A549 (cell line): Measurements from ENCODE around the gene SSX5. TPM values are rescaled to one million over a fixed set of nuclear protein-coding genes. Genes with fewer than 3 reads are reported as not detected.
"Not testable (repeated sequence)": the region's sequence is repeated elsewhere in the genome, so short reads cannot be mapped to it uniquely, and the experiment has no call there.

Experiments used
- ATAC-seq, 2 experiments: fragments of 200-7000 bp in 1 of 2; fragments of >200 bp in 1 of 2; cut with Nextera tagmentation in 1 of 2; cut with Tn5 transposase in 1 of 2; 3 replicates each; pipeline versions ENCODE4 v1.8.0 to v1.9.1; 2018 to 2020; ENCODE audit warnings: mild to moderate bottlenecking in 1 of 2, moderate library complexity in 1 of 2
- CTCF ChIA-PET: fragments of 300-600 bp; sonication (Branson Sonifier 250); formaldehyde crosslinking; extraction: SDS; loops from one replicate; lab custom pipeline; 2021; ENCODE audit warnings: antibody characterized with exemption, inconsistent platforms; lab: Yijun Ruan, JAX
- POLR2A ChIA-PET: fragments of 350-600 bp; formaldehyde crosslinking; extraction: SDS; loops from one replicate; lab custom pipeline; 2021; ENCODE audit warnings: antibody characterized with exemption, inconsistent platforms; lab: Yijun Ruan, JAX
- DNase-seq, 2 experiments: peaks; one replicate each; pipeline versions ENCODE4 v3.0.0 to v3.0.0-alpha.2; 2011 to 2016; ENCODE audit warnings: low read depth in 1 of 2, low spot score in 1 of 2
- FAIRE-seq: peaks from 2 replicates; lab custom pipeline; 2011; peaks lifted over from hg19 to GRCh38; lab: Jason Lieb, UNC
- H3K27ac ChIP-seq, 2 experiments: fragments of >200 bp; sonication (Bioruptor Twin); formaldehyde crosslinking; 3 replicates each; pipeline ENCODE4 v1.5.1; 2016 to 2017
- H3K4me1 ChIP-seq: fragments of >200 bp; sonication (Bioruptor Twin); formaldehyde crosslinking; 3 replicates; pipeline ENCODE4 v1.6.1; 2016
- H3K4me2 ChIP-seq: fragments of >200 bp; sonication (Bioruptor Twin); formaldehyde crosslinking; 3 replicates; pipeline ENCODE4 v1.6.1; 2016
- H3K4me3 ChIP-seq: fragments of >200 bp; sonication (Bioruptor Twin); formaldehyde crosslinking; 3 replicates; pipeline ENCODE4 v1.5.1; 2016
- H3K9me3 ChIP-seq: fragments of >200 bp; sonication (Bioruptor Twin); formaldehyde crosslinking; 3 replicates; pipeline ENCODE4 v1.6.1; 2016
- CEBPB ChIP-seq, 2 experiments: fragments of >200 bp in 1 of 2; sonication (Bioruptor Twin) in 1 of 2; formaldehyde crosslinking in 1 of 2; IDR thresholded peaks; 2 replicates each; pipeline ENCODE4 v1.6.1; 2012 to 2016
- CHD4 ChIP-seq: fragments of 200-600 bp; sonication (generic); IDR thresholded peaks from 2 replicates; pipeline ENCODE4 v1.6.1; 2016; ENCODE audit warnings: antibody characterized with exemption, mild to moderate bottlenecking, borderline replicate concordance
- EP300 ChIP-seq, 2 experiments: fragments of >200 bp; sonication (Bioruptor Twin); formaldehyde crosslinking; IDR thresholded peaks; 2 replicates in 1 of 2; 3 replicates in 1 of 2; pipeline ENCODE4 v1.6.1; 2016 to 2017
- FOSL2 ChIP-seq, 2 experiments: fragments of 450-650 bp in 1 of 2; fragments of >200 bp in 1 of 2; sonication (Bioruptor Twin) in 1 of 2; formaldehyde crosslinking; IDR thresholded peaks; 2 replicates each; pipeline versions ENCODE4 v1.5.0 to v1.6.1; 2016 to 2020; ENCODE audit warnings: mild to moderate bottlenecking in 1 of 2, moderate library complexity in 1 of 2
- GATA3 ChIP-seq: IDR thresholded peaks from 2 replicates; pipeline ENCODE4 v1.6.1; 2012; ENCODE audit warnings: borderline replicate concordance
- JUN ChIP-seq, 2 experiments: fragments of >200 bp; sonication (Bioruptor Twin); formaldehyde crosslinking; IDR thresholded peaks; 2 replicates in 1 of 2; 3 replicates in 1 of 2; pipeline ENCODE4 v1.6.1; 2016 to 2017
- KDM5A ChIP-seq: fragments of 200-600 bp; sonication (generic); IDR thresholded peaks from 2 replicates; pipeline ENCODE4 v1.6.1; 2016; ENCODE audit warnings: antibody characterized with exemption, mild to moderate bottlenecking
- MAFK ChIP-seq: fragments of 450-650 bp; IDR thresholded peaks from 2 replicates; pipeline ENCODE4 v1.6.1; 2014; ENCODE audit not compliant: partially characterized antibody
- MYC ChIP-seq: IDR thresholded peaks from 2 replicates; pipeline ENCODE4 v1.6.1; 2012; ENCODE audit warnings: mild to moderate bottlenecking, inconsistent platforms, low read length, improper control_type of control experiment, borderline replicate concordance
- NFE2L2 ChIP-seq: fragments of 150-350 bp; conservative IDR thresholded peaks from 2 replicates; pipeline ENCODE4 v1.6.1; 2014; ENCODE audit warnings: low read length
- POLR2A ChIP-seq: IDR thresholded peaks from 2 replicates; pipeline ENCODE4 v1.6.1; 2012; ENCODE audit warnings: mild to moderate bottlenecking, low read length
- POLR2AphosphoS2 ChIP-seq: conservative IDR thresholded peaks from 2 replicates; pipeline ENCODE4 v1.6.1; 2012; ENCODE audit warnings: low read length, improper control_type of control experiment, inconsistent platforms
- RAD21 ChIP-seq, 2 experiments: fragments of >200 bp in 1 of 2; sonication (Bioruptor Twin) in 1 of 2; formaldehyde crosslinking in 1 of 2; IDR thresholded peaks in 1 of 2; conservative IDR thresholded peaks in 1 of 2; 2 replicates in 1 of 2; 3 replicates in 1 of 2; pipeline ENCODE4 v1.6.1; 2012 to 2018; ENCODE audit warnings: inconsistent platforms in 1 of 2
- RFX5 ChIP-seq: fragments of 450-650 bp; IDR thresholded peaks from 2 replicates; pipeline ENCODE4 v1.7.1; 2014; ENCODE audit warnings: antibody characterized with exemption, mild to moderate bottlenecking, moderate library complexity
- SMC3 ChIP-seq: fragments of >200 bp; sonication (Bioruptor Twin); formaldehyde crosslinking; IDR thresholded peaks from 3 replicates; pipeline ENCODE4 v1.6.1; 2018; ENCODE audit warnings: inconsistent platforms
- TP53 ChIP-seq: fragments of 250-450 bp; sonication (Bioruptor Pico); IDR thresholded peaks from 2 replicates; pipeline ENCODE4 v1.5.0; 2021; ENCODE audit warnings: mild to moderate bottlenecking, moderate library complexity
- ZSCAN20 ChIP-seq: fragments of 250-450 bp; sonication (Bioruptor Pico); IDR thresholded peaks from 2 replicates; pipeline ENCODE4 v1.8.0; 2022; ENCODE audit warnings: mild to moderate bottlenecking, moderate library complexity
- WGBS: methylation state at CpG from one replicate; pipeline ENCODE4 v1.1.6; 2017; ENCODE audit errors: missing lambda C conversion rate; 5-methylcytosine and 5-hydroxymethylcytosine counted together
- polyA minus RNA-seq: library from RNA; depleted of rRNA, polyadenylated mRNA; stranded (reverse); fragments of >200 nt; gene quantifications from 2 replicates; pipeline ENCODE4 v1.2.3, GENCODE V29; 2011; rRNA and poly(A)+ RNA removed
- polyA plus RNA-seq, 4 experiments: library from polyadenylated mRNA; depleted of rRNA in 3 of 4; stranded (reverse); fragments of >200 nt; fragmentation: RNase III in 1 of 4; extraction: RNeasy Plus Mini Kit Qiagen cat#74134 plus additional on column Dnase treatment in 1 of 4; gene quantifications; 2 replicates in 3 of 4; 3 replicates in 1 of 4; pipeline ENCODE4 v1.2.3, GENCODE V29; 2011 to 2017
- TF ChIP-seq, protein P1 (sequence below): fragments of 250-450 bp; sonication (Bioruptor Pico); IDR thresholded peaks from 2 replicates; pipeline ENCODE4 v1.5.0; 2020; ENCODE audit warnings: low read depth, mild to moderate bottlenecking, moderate library complexity
- TF ChIP-seq, protein P2 (sequence below): fragments of >200 bp; sonication (Bioruptor Twin); formaldehyde crosslinking; IDR thresholded peaks from 3 replicates; pipeline ENCODE4 v1.5.1; 2016

SSX5 gene
- polyA plus RNA-seq (2011; rRNA removed) (not detected in 2 replicates), polyA plus RNA-seq (2017; fragmentation: RNase III; extraction: RNeasy Plus Mini Kit Qiagen cat#74134 plus additional on column Dnase treatment) (not detected in 3 replicates), polyA minus RNA-seq (not detected in 2 replicates)
- polyA plus RNA-seq (2012; cell fraction: cytosol; rRNA removed), result not detected in 2 replicates
- polyA plus RNA-seq (2012; cell fraction: nucleus; rRNA removed), result not detected in 2 replicates

DNA sequence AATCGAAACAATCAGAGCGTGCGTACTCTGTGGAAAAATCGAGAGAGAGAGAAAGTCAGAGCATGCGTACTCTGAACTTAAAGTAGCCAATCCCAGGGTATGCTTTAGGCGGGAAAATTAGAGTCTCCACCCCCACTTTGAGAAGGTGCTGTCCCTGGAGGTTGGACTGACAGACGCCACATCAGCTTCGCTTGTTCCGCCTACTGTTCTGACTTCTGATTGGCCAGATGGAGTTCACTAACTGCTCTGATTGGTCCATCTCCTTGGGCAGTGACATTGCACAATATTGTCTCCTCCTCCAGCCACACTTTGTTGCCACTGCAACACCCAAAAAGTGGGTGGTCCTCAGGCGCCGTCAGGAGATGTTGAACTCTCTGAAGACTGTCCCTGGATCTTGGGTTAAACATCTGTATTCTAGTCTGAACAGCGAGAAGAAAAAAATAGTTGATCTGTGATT, at the start of gene SSX5:
SSX5 (minus strand) TSS at position 51 of the 457 bp plus-strand sequence. CDS start 1,437 bp downstream, outside the sequence.
- Histone ChIP-seq H3K9me3 (no peaks in the 10 kb centered on the region), H3K4me1 (no peaks in the 10 kb centered on the region)
- ChIA-PET CTCF (no interaction called here), POLR2A (no interaction called here)
- no peak for TF ChIP-seq ZSCAN20 (CRISPR knock-in tag)
- TF ChIP-seq TP53 (CRISPR knock-in tag), result no peak
- TF ChIP-seq CHD4, result no peak
- TF ChIP-seq MAFK, result no peak
- TF ChIP-seq, protein P1, sequence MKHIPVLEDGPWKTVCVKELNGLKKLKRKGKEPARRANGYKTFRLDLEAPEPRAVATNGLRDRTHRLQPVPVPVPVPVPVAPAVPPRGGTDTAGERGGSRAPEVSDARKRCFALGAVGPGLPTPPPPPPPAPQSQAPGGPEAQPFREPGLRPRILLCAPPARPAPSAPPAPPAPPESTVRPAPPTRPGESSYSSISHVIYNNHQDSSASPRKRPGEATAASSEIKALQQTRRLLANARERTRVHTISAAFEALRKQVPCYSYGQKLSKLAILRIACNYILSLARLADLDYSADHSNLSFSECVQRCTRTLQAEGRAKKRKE (CRISPR knock-in tag), result no peak
- TF ChIP-seq JUN (IDR thresholded peaks at IDR 0.05), result no peak
- no peak for TF ChIP-seq KDM5A
- no peak for TF ChIP-seq RAD21 (conservative IDR thresholded peaks at IDR 0.05 in 1 of 2, IDR thresholded peaks at IDR 0.05 in 1 of 2)
- TF ChIP-seq POLR2AphosphoS2, result no peak
- TF ChIP-seq MYC, result no peak
- TF ChIP-seq, protein P2, sequence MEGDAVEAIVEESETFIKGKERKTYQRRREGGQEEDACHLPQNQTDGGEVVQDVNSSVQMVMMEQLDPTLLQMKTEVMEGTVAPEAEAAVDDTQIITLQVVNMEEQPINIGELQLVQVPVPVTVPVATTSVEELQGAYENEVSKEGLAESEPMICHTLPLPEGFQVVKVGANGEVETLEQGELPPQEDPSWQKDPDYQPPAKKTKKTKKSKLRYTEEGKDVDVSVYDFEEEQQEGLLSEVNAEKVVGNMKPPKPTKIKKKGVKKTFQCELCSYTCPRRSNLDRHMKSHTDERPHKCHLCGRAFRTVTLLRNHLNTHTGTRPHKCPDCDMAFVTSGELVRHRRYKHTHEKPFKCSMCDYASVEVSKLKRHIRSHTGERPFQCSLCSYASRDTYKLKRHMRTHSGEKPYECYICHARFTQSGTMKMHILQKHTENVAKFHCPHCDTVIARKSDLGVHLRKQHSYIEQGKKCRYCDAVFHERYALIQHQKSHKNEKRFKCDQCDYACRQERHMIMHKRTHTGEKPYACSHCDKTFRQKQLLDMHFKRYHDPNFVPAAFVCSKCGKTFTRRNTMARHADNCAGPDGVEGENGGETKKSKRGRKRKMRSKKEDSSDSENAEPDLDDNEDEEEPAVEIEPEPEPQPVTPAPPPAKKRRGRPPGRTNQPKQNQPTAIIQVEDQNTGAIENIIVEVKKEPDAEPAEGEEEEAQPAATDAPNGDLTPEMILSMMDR, result no peak
- TF ChIP-seq FOSL2 (IDR thresholded peaks at IDR 0.05), result no peak
- TF ChIP-seq FOSL2 (CRISPR knock-in tag; IDR thresholded peaks at IDR 0.05), result no peak
- TF ChIP-seq EP300 (IDR thresholded peaks at IDR 0.05), result no peak
- no peak for TF ChIP-seq RFX5
- no peak for TF ChIP-seq SMC3
- TF ChIP-seq CEBPB (IDR thresholded peaks at IDR 0.05), result no peak
- no peak for TF ChIP-seq NFE2L2
- TF ChIP-seq POLR2A, result no peak
- no peak for TF ChIP-seq GATA3
- TF ChIP-seq, all 56 proteins: peak for 0
- FAIRE-seq (no peak), DNase-seq (no peak), ATAC-seq (no peak)
- Histone ChIP-seq H3K4me3 (no peak within 1 kb of the TSS), H3K4me2 (no peak within 1 kb of the TSS), H3K27ac (no peak within 1 kb of the TSS)
- 72% methylated on average over 12 of the region's 12 CpGs for WGBS

GRCh38 chrX:48224196-48224595, 27.6 kb upstream of the SSX5 start:
- H3K27ac ChIP-seq, POLR2A ChIA-PET, H3K4me2 ChIP-seq, CTCF ChIA-PET, FAIRE-seq, H3K9me3 ChIP-seq, H3K4me1 ChIP-seq, ATAC-seq, H3K4me3 ChIP-seq, DNase-seq: not testable (repeated sequence)
- WGBS, result 49% methylated on average over 2 of the region's 4 CpGs

- H3K4me2 ChIP-seq, DNase-seq, H3K4me3 ChIP-seq, H3K9me3 ChIP-seq, H3K4me1 ChIP-seq, ATAC-seq, FAIRE-seq, CTCF ChIA-PET, H3K27ac ChIP-seq, POLR2A ChIA-PET: not testable (repeated sequence)
- WGBS, result 0% methylated on average over 4 of the region's 4 CpGs
Observed at GRCh38 chrX:48214341-48214740, 17.7 kb upstream of the SSX5 start.

DNA sequence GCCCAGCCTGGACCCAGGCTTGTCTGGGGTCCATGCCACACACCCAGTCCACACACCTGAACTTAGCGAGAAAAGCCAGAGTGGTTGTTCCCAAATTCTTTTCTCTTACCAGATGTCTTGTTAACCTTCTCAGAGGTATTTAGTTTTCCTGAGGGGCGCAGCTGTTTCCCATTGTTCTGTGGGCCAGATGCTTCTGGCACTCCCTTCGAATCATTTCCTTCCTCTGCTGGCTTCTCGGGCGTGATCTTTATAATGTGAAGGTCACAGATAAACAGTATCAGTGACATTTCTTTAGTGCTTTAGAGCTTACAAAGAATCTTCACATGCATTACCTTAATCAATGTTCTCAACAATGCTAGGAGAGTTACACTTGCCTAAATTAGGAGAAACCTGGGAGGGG, 6.6 kb downstream of the SSX5 start:
- WGBS, result 5% methylated on average over 5 of the region's 5 CpGs
- H3K4me3 ChIP-seq, CTCF ChIA-PET, POLR2A ChIA-PET, H3K27ac ChIP-seq, ATAC-seq, H3K9me3 ChIP-seq, H3K4me2 ChIP-seq, DNase-seq, H3K4me1 ChIP-seq: not testable (repeated sequence)
- peak; percentile 86 for FAIRE-seq

GRCh38 chrX:48181882-48182281, 14.7 kb downstream of the SSX5 start:
- POLR2A ChIA-PET, H3K9me3 ChIP-seq, H3K4me2 ChIP-seq, FAIRE-seq, H3K4me3 ChIP-seq, ATAC-seq, H3K4me1 ChIP-seq, CTCF ChIA-PET, H3K27ac ChIP-seq, DNase-seq: not testable (repeated sequence)
- WGBS, result 15% methylated on average over 5 of the region's 5 CpGs
